Prostate gland (tissue), 2 donors: ENCODE data around the gene GRPEL1. TPM values are rescaled to one million over a fixed set of nuclear protein-coding genes. Genes with fewer than 3 reads are reported as not detected.

Experiments used
- DNase-seq: peaks from one replicate; pipeline ENCODE4 v3.0.0-alpha.2; 2019; ENCODE audit warnings: low spot score
- H3K27ac ChIP-seq, 2 donors: fragments of 200-600 bp; sonication (generic); 2 replicates each; pipeline ENCODE4 v1.5.1; 2017 to 2019
- H3K27me3 ChIP-seq: fragments of 200-600 bp; sonication (generic); replicated peaks from 2 replicates; pipeline ENCODE4 v1.5.1; 2019; ENCODE audit not compliant: insufficient read depth
- H3K36me3 ChIP-seq, 2 donors: fragments of 200-600 bp; sonication (generic); 1 replicate in 1 of 2; 2 replicates in 1 of 2; pipeline versions ENCODE4 v1.5.1 to v1.8.1; 2017 to 2019
- H3K4me1 ChIP-seq: fragments of 200-600 bp; sonication (generic); replicated peaks from 2 replicates; pipeline ENCODE4 v1.5.1; 2019
- H3K4me3 ChIP-seq, 2 donors: fragments of 200-600 bp; sonication (generic); 2 replicates each; pipeline ENCODE4 v1.5.1; 2017 to 2019
- H3K9me3 ChIP-seq: fragments of 200-600 bp; sonication (generic); 2 replicates; pipeline ENCODE4 v1.5.1; 2017
- CTCF ChIP-seq, 4 experiments: fragments of 200-600 bp in 2 of 4; fragments of 450-650 bp in 2 of 4; sonication (generic) in 2 of 4; IDR thresholded peaks; 1 replicate in 3 of 4; 2 replicates in 1 of 4; pipeline ENCODE4 v1.5.1; 2016 to 2019; ENCODE audit warnings: antibody characterized with exemption in 4 of 4, mild to moderate bottlenecking in 2 of 4, moderate library complexity in 2 of 4
- POLR2A ChIP-seq: fragments of 450-650 bp; IDR thresholded peaks from one replicate; pipeline ENCODE4 v1.6.1; 2016; ENCODE audit warnings: antibody characterized with exemption, mild to moderate bottlenecking
- POLR2AphosphoS5 ChIP-seq: sonication (generic); formaldehyde crosslinking; IDR thresholded peaks from one replicate; pipeline ENCODE4 v1.6.1; 2017; ENCODE audit warnings: antibody characterized with exemption
- WGBS: methylation state at CpG from one replicate; pipeline ENCODE4 v1.1.5; 2018; 5-methylcytosine and 5-hydroxymethylcytosine counted together
- intact Hi-C: fragments of 100-400 bp; cut with DNase I; formaldehyde crosslinking; loops from one replicate; pipeline ENCODE4 v1.14.2; 2022
- total RNA-seq, 2 donors: library from RNA; depleted of rRNA; stranded (reverse); fragments of >200 nt; gene quantifications; one replicate each; pipeline ENCODE4 v1.1.0, GENCODE V29; 2016

GRPEL1 gene
- total RNA-seq, 2 donors from 2014 or later = 12.8 to 25.6 TPM

- Histone ChIP-seq H3K4me3 (no peak overlapping the region), H3K36me3 (peaks cover 2 to 5% of the 10 kb centered on the region in 2 donors), H3K9me3 (no peaks in the 10 kb centered on the region), H3K27ac (no peak overlapping the region), H3K4me1 (no peaks in the 10 kb centered on the region), H3K27me3 (no peaks in the 10 kb centered on the region)
- 93% methylated on average over 10 of the region's 14 CpGs for WGBS
- intact Hi-C loops = no loop called here
- DNase-seq = no peak
- no peak for TF ChIP-seq POLR2A
- no peak for TF ChIP-seq POLR2AphosphoS5
- TF ChIP-seq CTCF (IDR thresholded peaks at IDR 0.05) = no peak
Observed at GRCh38 chr4:7051905-7052304, 16.0 kb downstream of the GRPEL1 start.

GRCh38 chr4:7051144-7051495, 16.7 kb downstream of the GRPEL1 start:
- no peak overlapping the region for H3K4me3 ChIP-seq
- peaks cover 2 to 5% of the 10 kb centered on the region in 2 donors for H3K36me3 ChIP-seq
- H3K27ac ChIP-seq = no peak overlapping the region
- peaks cover 4% of the 10 kb centered on the region for H3K4me1 ChIP-seq
- no peak for DNase-seq
- intact Hi-C loops = no loop called here
- TF ChIP-seq POLR2AphosphoS5 (no peak), CTCF (IDR thresholded peaks at IDR 0.05) (no peak), POLR2A (no peak)
- H3K9me3 ChIP-seq = no peaks in the 10 kb centered on the region
- 69% methylated on average over 6 of the region's 12 CpGs for WGBS
- H3K27me3 ChIP-seq = no peaks in the 10 kb centered on the region

- Histone ChIP-seq H3K27me3 (no peaks in the 10 kb centered on the region), H3K9me3 (no peaks in the 10 kb centered on the region), H3K4me3 (no peak overlapping the region), H3K4me1 (peaks cover 9% of the 10 kb centered on the region), H3K27ac (no peak overlapping the region), H3K36me3 (peaks cover 2 to 5% of the 10 kb centered on the region in 2 donors)
- 81% methylated on average over 20 of the region's 36 CpGs for WGBS
- DNase-seq = no peak
- intact Hi-C loops = no loop called here
- no peak for TF ChIP-seq POLR2AphosphoS5
- no peak for TF ChIP-seq POLR2A
- no peak for TF ChIP-seq CTCF (IDR thresholded peaks at IDR 0.05)
Observed at GRCh38 chr4:7050481-7051143, 17.3 kb downstream of the GRPEL1 start.

GRCh38 chr4:7049739-7050138, 18.1 kb downstream of the GRPEL1 start:
- WGBS = 77% methylated on average over 11 of the region's 11 CpGs

More at GRCh38 chr4:7049739-7050138, 18.1 kb downstream of the GRPEL1 start:
- no peaks in the 10 kb centered on the region for H3K9me3 ChIP-seq
- no peak overlapping the region for H3K4me3 ChIP-seq
- TF ChIP-seq POLR2A = no peak
- no peak for TF ChIP-seq CTCF (IDR thresholded peaks at IDR 0.05)
- TF ChIP-seq POLR2AphosphoS5 = no peak
- no peak overlapping the region for H3K27ac ChIP-seq
- H3K36me3 ChIP-seq = peaks cover 0 to 2% of the 10 kb centered on the region in 2 donors
- intact Hi-C loops = loop anchor here (10.0 kb wide), 1 partner anchor 265 kb away; the partner anchor contains the start of gene KIAA0232
- H3K4me1 ChIP-seq = peaks cover 16% of the 10 kb centered on the region
- H3K27me3 ChIP-seq = no peaks in the 10 kb centered on the region
- no peak for DNase-seq
